ENCODE measurements around the gene DENND6A.

DENND6A gene

DNA sequence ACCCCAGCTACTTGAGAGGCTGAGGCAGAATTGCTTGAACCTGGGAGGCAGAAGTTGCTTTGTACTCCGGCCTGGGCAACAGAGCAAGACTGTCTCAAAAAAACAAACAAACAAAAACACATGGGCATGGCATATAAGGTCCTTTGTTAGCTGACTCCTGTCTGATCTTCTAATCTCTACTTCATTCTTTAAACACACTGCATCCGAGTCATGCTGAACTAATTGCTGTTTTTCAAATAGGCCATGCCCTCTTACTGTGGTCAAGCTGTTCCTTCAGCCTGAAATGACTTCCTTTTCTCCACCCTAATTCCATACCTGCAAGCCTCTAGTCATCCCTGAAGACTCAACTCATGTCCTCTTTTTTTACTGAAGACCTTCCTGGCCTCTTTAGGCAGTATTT is 40.9 kb upstream of the DENND6A start:
- Histone ChIP-seq H3K36me3 (ENCODE audit: control insufficient read depth, insufficient read depth, low read length) (no peaks in the 10 kb centered on the region), H3K9ac (no peak overlapping the region), H3K79me2 (no peaks in the 10 kb centered on the region), H2AFZ (no peak overlapping the region), H3K27me3 (ENCODE audit: control insufficient read depth, insufficient read depth, low read length) (no peaks in the 10 kb centered on the region), H3K4me3 (ENCODE audit: low read depth, low read length) (no peak overlapping the region), H3K27ac (no peak overlapping the region), H3K9me3 (ENCODE audit: control insufficient read depth, low read length) (no peaks in the 10 kb centered on the region), H3K4me2 (ENCODE audit: low read length) (no peak overlapping the region), H3K4me1 (no peaks in the 10 kb centered on the region)
- TF ChIP-seq, protein P1, sequence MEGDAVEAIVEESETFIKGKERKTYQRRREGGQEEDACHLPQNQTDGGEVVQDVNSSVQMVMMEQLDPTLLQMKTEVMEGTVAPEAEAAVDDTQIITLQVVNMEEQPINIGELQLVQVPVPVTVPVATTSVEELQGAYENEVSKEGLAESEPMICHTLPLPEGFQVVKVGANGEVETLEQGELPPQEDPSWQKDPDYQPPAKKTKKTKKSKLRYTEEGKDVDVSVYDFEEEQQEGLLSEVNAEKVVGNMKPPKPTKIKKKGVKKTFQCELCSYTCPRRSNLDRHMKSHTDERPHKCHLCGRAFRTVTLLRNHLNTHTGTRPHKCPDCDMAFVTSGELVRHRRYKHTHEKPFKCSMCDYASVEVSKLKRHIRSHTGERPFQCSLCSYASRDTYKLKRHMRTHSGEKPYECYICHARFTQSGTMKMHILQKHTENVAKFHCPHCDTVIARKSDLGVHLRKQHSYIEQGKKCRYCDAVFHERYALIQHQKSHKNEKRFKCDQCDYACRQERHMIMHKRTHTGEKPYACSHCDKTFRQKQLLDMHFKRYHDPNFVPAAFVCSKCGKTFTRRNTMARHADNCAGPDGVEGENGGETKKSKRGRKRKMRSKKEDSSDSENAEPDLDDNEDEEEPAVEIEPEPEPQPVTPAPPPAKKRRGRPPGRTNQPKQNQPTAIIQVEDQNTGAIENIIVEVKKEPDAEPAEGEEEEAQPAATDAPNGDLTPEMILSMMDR (IDR thresholded peaks at IDR 0.05) = no peak

DNA sequence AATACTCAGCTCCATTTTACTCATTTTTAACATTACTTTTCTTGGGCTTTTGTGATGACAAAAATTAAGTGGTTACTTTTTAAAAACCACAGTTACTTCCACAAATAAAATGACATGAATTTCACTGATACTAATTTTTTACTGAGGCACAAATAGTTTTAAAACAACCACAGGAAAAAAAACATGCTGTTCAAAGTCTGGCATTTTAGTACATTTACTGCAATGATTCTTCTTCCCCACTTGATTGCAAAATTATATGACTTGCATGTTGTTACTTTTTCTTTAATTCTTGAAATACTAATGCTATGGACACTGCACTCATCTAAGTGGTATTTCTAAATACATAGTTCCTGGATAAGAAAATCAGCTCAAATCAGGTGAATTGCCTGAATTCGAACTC is 38.4 kb upstream of the DENND6A start:
- H3K27me3 ChIP-seq (ENCODE audit: control insufficient read depth, insufficient read depth, low read length) = no peaks in the 10 kb centered on the region
- H3K79me2 ChIP-seq = no peaks in the 10 kb centered on the region
- H2AFZ ChIP-seq = no peak overlapping the region
- H3K4me1 ChIP-seq = no peaks in the 10 kb centered on the region
- H3K4me3 ChIP-seq (ENCODE audit: low read depth, low read length) = no peak overlapping the region
- no peak overlapping the region for H3K27ac ChIP-seq
- no peak overlapping the region for H3K4me2 ChIP-seq (ENCODE audit: low read length)
- H3K9ac ChIP-seq = no peak overlapping the region
- TF ChIP-seq, protein P1 (IDR thresholded peaks at IDR 0.05) = no peak
- H3K36me3 ChIP-seq (ENCODE audit: control insufficient read depth, insufficient read depth, low read length) = no peaks in the 10 kb centered on the region
- H3K9me3 ChIP-seq (ENCODE audit: control insufficient read depth, low read length) = no peaks in the 10 kb centered on the region

DNA sequence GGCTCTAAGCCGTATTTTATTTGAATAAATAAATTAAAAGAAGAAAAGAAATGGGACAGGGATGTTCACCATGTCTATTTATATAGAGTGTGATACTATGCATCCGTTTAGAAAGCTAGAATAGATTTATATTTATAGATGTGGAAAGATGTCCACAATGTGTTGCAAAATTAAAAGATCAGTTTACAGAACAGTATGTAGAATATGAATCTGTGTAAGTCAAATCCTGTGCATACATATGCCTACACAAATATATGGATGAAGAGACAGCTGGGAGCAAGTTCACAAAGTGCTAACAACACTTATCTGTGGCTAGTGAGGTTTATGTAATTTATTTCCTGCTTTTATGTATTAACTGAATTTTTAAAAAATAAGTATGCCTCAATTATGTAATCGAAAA is 37.8 kb upstream of the DENND6A start:
- no peaks in the 10 kb centered on the region for H3K4me1 ChIP-seq
- TF ChIP-seq, protein P1 (IDR thresholded peaks at IDR 0.05) = no peak

DNA sequence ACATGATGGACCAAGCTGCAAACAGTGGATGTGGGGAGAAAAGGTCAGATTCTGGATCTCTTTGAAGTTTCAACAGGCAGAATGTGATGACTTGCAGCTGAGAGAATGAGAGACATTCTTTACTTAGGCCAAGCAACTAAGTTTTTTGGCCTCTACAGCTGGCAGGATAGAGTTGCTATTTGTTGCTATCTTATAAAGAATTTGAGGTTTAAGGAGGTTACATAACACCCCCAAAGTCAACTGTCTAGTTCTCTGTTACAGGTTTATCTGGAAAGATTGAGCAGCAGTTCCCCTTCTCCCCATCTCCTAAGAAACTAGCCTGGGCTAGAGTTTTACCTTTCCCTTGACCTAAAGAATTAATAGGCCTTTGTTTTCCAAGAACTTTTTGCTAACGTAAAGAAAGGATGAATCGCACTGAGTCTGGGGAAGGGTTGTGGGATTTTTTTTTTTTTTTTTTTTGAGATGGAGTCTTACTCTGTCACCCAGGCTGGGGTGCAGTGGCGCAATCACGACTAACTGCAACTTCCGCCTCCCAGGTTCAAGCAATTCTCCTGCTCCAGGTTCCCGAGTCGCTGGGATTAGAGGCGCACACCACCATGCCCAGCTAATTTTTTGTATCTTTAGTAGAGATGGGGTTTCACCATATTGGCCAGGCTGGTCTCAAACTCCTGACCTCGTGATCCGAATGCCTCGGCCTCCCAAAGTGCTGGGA is 36.6 kb upstream of the DENND6A start:
- Histone ChIP-seq H3K79me2 (no peaks in the 10 kb centered on the region), H3K27me3 (ENCODE audit: control insufficient read depth, insufficient read depth, low read length) (no peaks in the 10 kb centered on the region), H3K4me3 (ENCODE audit: low read depth, low read length) (no peak overlapping the region), H3K36me3 (ENCODE audit: control insufficient read depth, insufficient read depth, low read length) (no peaks in the 10 kb centered on the region), H3K27ac (no peak overlapping the region), H3K4me2 (ENCODE audit: low read length) (no peak overlapping the region), H3K9ac (no peak overlapping the region), H3K4me1 (no peaks in the 10 kb centered on the region), H2AFZ (no peak overlapping the region), H3K9me3 (ENCODE audit: control insufficient read depth, low read length) (no peaks in the 10 kb centered on the region)
- TF ChIP-seq, protein P1 (IDR thresholded peaks at IDR 0.05) = no peak

More for the DNA sequence above, 37.8 kb upstream of the DENND6A start:
- no peaks in the 10 kb centered on the region for H3K9me3 ChIP-seq (ENCODE audit: control insufficient read depth, low read length)
- no peaks in the 10 kb centered on the region for H3K27me3 ChIP-seq (ENCODE audit: control insufficient read depth, insufficient read depth, low read length)
- H3K27ac ChIP-seq = no peak overlapping the region
- no peak overlapping the region for H3K4me3 ChIP-seq (ENCODE audit: low read depth, low read length)
- no peak overlapping the region for H3K4me2 ChIP-seq (ENCODE audit: low read length)
- no peaks in the 10 kb centered on the region for H3K79me2 ChIP-seq
- no peaks in the 10 kb centered on the region for H3K36me3 ChIP-seq (ENCODE audit: control insufficient read depth, insufficient read depth, low read length)
- no peak overlapping the region for H2AFZ ChIP-seq
- no peak overlapping the region for H3K9ac ChIP-seq

DNA sequence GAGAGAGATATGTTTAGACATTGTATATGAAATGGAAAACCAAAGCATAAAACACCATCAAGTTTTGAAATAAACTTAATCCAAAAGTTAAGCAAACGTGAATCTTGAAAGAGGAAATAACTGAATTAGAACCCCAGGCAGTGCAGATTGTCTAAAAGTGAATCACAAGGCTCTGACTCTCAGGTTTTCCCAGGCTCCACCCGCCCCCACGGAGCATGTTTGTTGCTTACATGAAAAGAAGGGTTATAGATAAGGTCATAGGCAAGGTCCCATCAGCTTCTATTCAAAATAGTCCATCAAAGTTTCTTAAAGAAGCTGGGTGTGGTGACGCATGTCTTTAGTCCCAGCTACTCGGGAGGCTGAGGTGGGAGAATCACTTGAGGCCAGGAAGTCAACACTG is 34.2 kb upstream of the DENND6A start:
- H3K27ac ChIP-seq = no peak overlapping the region
- H3K9me3 ChIP-seq (ENCODE audit: control insufficient read depth, low read length) = no peaks in the 10 kb centered on the region
- no peaks in the 10 kb centered on the region for H3K27me3 ChIP-seq (ENCODE audit: control insufficient read depth, insufficient read depth, low read length)
- no peaks in the 10 kb centered on the region for H3K4me1 ChIP-seq
- no peaks in the 10 kb centered on the region for H3K36me3 ChIP-seq (ENCODE audit: control insufficient read depth, insufficient read depth, low read length)
- TF ChIP-seq, protein P1 (IDR thresholded peaks at IDR 0.05) = no peak
- H3K4me3 ChIP-seq (ENCODE audit: low read depth, low read length) = no peak overlapping the region
- no peaks in the 10 kb centered on the region for H3K79me2 ChIP-seq
- no peak overlapping the region for H3K4me2 ChIP-seq (ENCODE audit: low read length)
- no peak overlapping the region for H3K9ac ChIP-seq
- no peak overlapping the region for H2AFZ ChIP-seq
